PC-9 (cell line): ENCODE measurements around the gene KIF26B. TPM values are rescaled to one million over a fixed set of nuclear protein-coding genes. Genes with fewer than 3 reads are reported as not detected.
"Not testable (repeated sequence)": the region's sequence is repeated elsewhere in the genome, so short reads cannot be mapped to it uniquely, and the experiment has no call there.

ENCODE experiments used
- BruUV-seq: library from RNA; stranded (reverse); fragments of 400-500 nt; replicated peaks from 2 replicates; lab custom pipeline; 2021; lab: Mats Ljungman, UMichigan
- CTCF ChIA-PET: fragments of 300-600 bp; sonication (Branson Sonifier 250); formaldehyde crosslinking; loops from one replicate; lab custom pipeline; 2022; ENCODE audit warnings: antibody characterized with exemption; lab: Charles Lee
- POLR2A ChIA-PET: fragments of 300-600 bp; sonication (Branson Sonifier 250); formaldehyde crosslinking; loops from one replicate; lab custom pipeline; 2022; ENCODE audit warnings: antibody characterized with exemption; ENCODE audit not compliant: unreplicated experiment; lab: Charles Lee
- DNase-seq, 2 experiments: peaks; one replicate each; pipeline versions ENCODE4 v3.0.0 to v3.0.0-alpha.2; 2015 to 2022; ENCODE audit warnings: mixed read lengths in 1 of 2
- H2AFZ ChIP-seq: fragments of 200-600 bp; sonication (generic); 2 replicates; pipeline ENCODE4 v1.8.1; 2017; ENCODE audit warnings: antibody characterized with exemption
- H3F3A ChIP-seq: fragments of 200-600 bp; sonication (generic); 2 replicates; pipeline ENCODE4 v1.8.1; 2017; ENCODE audit warnings: antibody characterized with exemption, mild to moderate bottlenecking, low read depth; ENCODE audit not compliant: insufficient read depth
- H3K27ac ChIP-seq: fragments of 200-600 bp; sonication (generic); 2 replicates; pipeline ENCODE4 v1.6.1; 2016; ENCODE audit warnings: mixed run types
- H3K27me3 ChIP-seq: fragments of 200-600 bp; sonication (generic); 2 replicates; pipeline ENCODE4 v1.6.1; 2016; ENCODE audit warnings: low read depth, mixed run types; ENCODE audit not compliant: insufficient read depth
- H3K36me3 ChIP-seq: fragments of 200-600 bp; sonication (generic); 2 replicates; pipeline ENCODE4 v1.6.1; 2016; ENCODE audit warnings: low read depth, mixed run types
- H3K4me1 ChIP-seq: fragments of 200-600 bp; sonication (generic); replicated peaks from 2 replicates; pipeline ENCODE4 v1.6.1; 2016; ENCODE audit warnings: mixed run types; ENCODE audit not compliant: insufficient read depth
- H3K4me2 ChIP-seq: fragments of 200-600 bp; sonication (generic); 2 replicates; pipeline ENCODE4 v1.6.1; 2017; ENCODE audit warnings: mixed run types
- H3K4me3 ChIP-seq: fragments of 200-600 bp; sonication (generic); 2 replicates; pipeline ENCODE4 v1.6.1; 2016; ENCODE audit warnings: mixed run types
- H3K79me2 ChIP-seq: fragments of 200-600 bp; sonication (generic); 2 replicates; pipeline ENCODE4 v1.6.1; 2017; ENCODE audit warnings: low read depth, mixed run types
- H3K9me2 ChIP-seq: fragments of 200-600 bp; sonication (generic); 2 replicates; pipeline ENCODE4 v1.8.1; 2017; ENCODE audit warnings: mild to moderate bottlenecking; ENCODE audit not compliant: insufficient read depth
- H3K9me3 ChIP-seq: fragments of 200-600 bp; sonication (generic); 2 replicates; pipeline ENCODE4 v1.8.1; 2016; ENCODE audit warnings: low read depth; ENCODE audit not compliant: insufficient read depth
- H4K20me1 ChIP-seq: fragments of 200-600 bp; sonication (generic); 2 replicates; pipeline ENCODE4 v1.8.1; 2017; ENCODE audit not compliant: insufficient read depth
- CTCF ChIP-seq: fragments of 200-600 bp; sonication (generic); conservative IDR thresholded peaks from 2 replicates; pipeline ENCODE4 v1.6.1; 2017; ENCODE audit warnings: mixed run types, antibody characterized with exemption, mild to moderate bottlenecking, moderate library complexity
- EZH2 ChIP-seq: fragments of 200-600 bp; sonication (generic); IDR thresholded peaks from 2 replicates; pipeline ENCODE4 v1.8.0; 2017; ENCODE audit warnings: antibody characterized with exemption, low read depth
- intact Hi-C: fragments of 100-400 bp; cut with micrococcal nuclease; formaldehyde crosslinking; loops from one replicate; pipeline ENCODE4 v1.10.0; 2022; ENCODE audit not compliant: unreplicated experiment
- total RNA-seq: library from RNA; stranded (reverse); gene quantifications from 2 replicates; pipeline ENCODE4 v1.2.3, GENCODE V29; 2021

The KIF26B gene
- total RNA-seq, 1 experiment from 2014 or later, result 0.11 TPM

- TF ChIP-seq CTCF, result no peak
- TF ChIP-seq EZH2, result no peak
- Histone ChIP-seq H3K27ac (no peak overlapping the region), H3K9me3 (no peaks in the 10 kb centered on the region), H3F3A (no peaks in the 10 kb centered on the region), H3K79me2 (no peaks in the 10 kb centered on the region), H3K36me3 (no peaks in the 10 kb centered on the region), H3K27me3 (peaks cover 82% of the 10 kb centered on the region), H4K20me1 (no peaks in the 10 kb centered on the region; the same call in 1 of the 2 replicates), H3K4me1 (no peaks in the 10 kb centered on the region), H3K4me3 (no peak overlapping the region), H2AFZ (no peak overlapping the region), H3K9me2 (no peaks in the 10 kb centered on the region), H3K4me2 (no peak overlapping the region)
- DNase-seq, result no peak
- BruUV-seq, result no TSS peak
- intact Hi-C loops, result no loop called here
- ChIA-PET CTCF (no interaction called here), POLR2A (no interaction called here)
Observed at GRCh38 chr1:245317217-245317616, 162.4 kb downstream of the KIF26B start.

- TF ChIP-seq CTCF (no peak), EZH2 (no peak)
Observed at GRCh38 chr1:245319094-245319493, 164.3 kb downstream of the KIF26B start.

GRCh38 chr1:245322673-245323072 lies 167.9 kb downstream of the KIF26B start:
- no peaks in the 10 kb centered on the region for H3K36me3 ChIP-seq
- no peak for TF ChIP-seq EZH2
- TF ChIP-seq CTCF, result no peak
- H4K20me1 ChIP-seq, result no peaks in the 10 kb centered on the region; the same call in 1 of the 2 replicates
- peaks cover 74% of the 10 kb centered on the region for H3K27me3 ChIP-seq
- H3K9me3 ChIP-seq, result no peaks in the 10 kb centered on the region
- intact Hi-C loops, result no loop called here
- CTCF ChIA-PET, result no interaction called here
- no peak for DNase-seq
- no peak overlapping the region for H3K27ac ChIP-seq
- H3K4me2 ChIP-seq, result no peak overlapping the region
- no peak overlapping the region for H3K4me3 ChIP-seq
- H2AFZ ChIP-seq, result no peak overlapping the region
- POLR2A ChIA-PET, result no interaction called here
- H3K4me1 ChIP-seq, result no peaks in the 10 kb centered on the region
- no peaks in the 10 kb centered on the region for H3K79me2 ChIP-seq
- no peaks in the 10 kb centered on the region for H3K9me2 ChIP-seq
- no TSS peak for BruUV-seq
- H3F3A ChIP-seq, result no peaks in the 10 kb centered on the region

More at GRCh38 chr1:245319094-245319493, 164.3 kb downstream of the KIF26B start:
- Histone ChIP-seq H3K9me3 (no peaks in the 10 kb centered on the region), H3K79me2 (no peaks in the 10 kb centered on the region), H3K27me3 (peaks cover 71% of the 10 kb centered on the region), H3F3A (no peaks in the 10 kb centered on the region), H4K20me1 (no peaks in the 10 kb centered on the region; the same call in 1 of the 2 replicates), H3K27ac (no peak overlapping the region), H3K9me2 (no peaks in the 10 kb centered on the region), H3K4me3 (no peak overlapping the region), H3K4me2 (no peak overlapping the region), H2AFZ (no peak overlapping the region), H3K4me1 (no peaks in the 10 kb centered on the region), H3K36me3 (no peaks in the 10 kb centered on the region)
- CTCF ChIA-PET, result no interaction called here
- DNase-seq, result no peak
- POLR2A ChIA-PET, result no interaction called here
- BruUV-seq, result no TSS peak
- intact Hi-C loops, result no loop called here

GRCh38 chr1:245323765-245324164 lies 169.0 kb downstream of the KIF26B start:
- H2AFZ ChIP-seq, H3K79me2 ChIP-seq, H3K4me2 ChIP-seq, H3K9me2 ChIP-seq, POLR2A ChIA-PET, H4K20me1 ChIP-seq, intact Hi-C loops, BruUV-seq, H3F3A ChIP-seq, H3K36me3 ChIP-seq, H3K9me3 ChIP-seq, H3K4me3 ChIP-seq, DNase-seq, CTCF ChIA-PET, H3K27ac ChIP-seq, H3K4me1 ChIP-seq: not testable (repeated sequence)
- peaks cover 74% of the 10 kb centered on the region for H3K27me3 ChIP-seq
